H1 (cell line): ENCODE data around the gene TRAPPC3. TPM values are rescaled to one million over a fixed set of nuclear protein-coding genes. Genes with fewer than 3 reads are reported as not detected.

Source experiments
- CBX8 ChIP-seq: fragments of 300-800, 300-1000 bp; sonication (generic); IDR thresholded peaks from 2 replicates; pipeline ENCODE4 v1.7.1; 2016; ENCODE audit warnings: low read depth, low read length, borderline replicate concordance
- CREB1 ChIP-seq: IDR thresholded peaks from 2 replicates; pipeline ENCODE4 v1.6.1; 2012; ENCODE audit warnings: inconsistent platforms
- JUN ChIP-seq: IDR thresholded peaks from 2 replicates; pipeline ENCODE4 v1.6.1; 2011; ENCODE audit warnings: low read depth, mild to moderate bottlenecking, improper control_type of control experiment, low read length
- KDM4A ChIP-seq: IDR thresholded peaks from one replicate; pipeline ENCODE4 v1.7.1; 2012; ENCODE audit warnings: low read depth, mild to moderate bottlenecking, moderate library complexity, low read length, inconsistent platforms; ENCODE audit not compliant: severe bottlenecking
- PHF8 ChIP-seq: fragments of 200-600 bp; sonication (generic); conservative IDR thresholded peaks from 2 replicates; pipeline ENCODE4 v1.7.1; 2012; ENCODE audit warnings: low read depth, mild to moderate bottlenecking, inconsistent platforms, low read length, moderate library complexity
- SAP30 ChIP-seq: fragments of 300-600 bp; sonication (generic); IDR thresholded peaks from 2 replicates; pipeline ENCODE4 v1.7.1; 2012; ENCODE audit warnings: low read length, moderate library complexity, mild to moderate bottlenecking, inconsistent platforms; ENCODE audit not compliant: insufficient read depth, insufficient replicate concordance
- TAF1 ChIP-seq: IDR thresholded peaks from 2 replicates; pipeline ENCODE4 v1.6.1; 2011; ENCODE audit warnings: mild to moderate bottlenecking, low read depth, low read length
- polyA plus RNA-seq, 7 experiments: library from polyadenylated mRNA; depleted of rRNA in 3 of 7; stranded (reverse) in 5 of 7; unstranded in 2 of 7; fragments of >200 nt in 5 of 7; fragments of 200-250 nt in 2 of 7; gene quantifications; 1 replicate in 5 of 7; 2 replicates in 1 of 7; 4 replicates in 1 of 7; pipeline versions ENCODE4 v1.2.1 to v1.2.3, GENCODE V29; 2011 to 2013; ENCODE audit warnings: missing spikeins in 2 of 7, mixed read lengths in 2 of 7
- total RNA-seq: library from RNA; stranded (reverse); fragmentation: NEBNext Ultra II Directional; extraction: Animal tissue kit (Norgen Biotek cat#: 25700); gene quantifications from 2 replicates; pipeline ENCODE4 v1.2.1, GENCODE V29; 2021
- TF ChIP-seq, protein P1 (sequence below), 3 experiments: IDR thresholded peaks; 1 replicate in 2 of 3; 2 replicates in 1 of 3; pipeline versions ENCODE4 v1.5.1 to v1.6.1; 2011; ENCODE audit warnings: low read length in 3 of 3, mild to moderate bottlenecking in 3 of 3, inconsistent platforms in 2 of 3, low read depth in 1 of 3, moderate library complexity in 1 of 3; ENCODE audit not compliant: insufficient read depth in 1 of 3; ENCODE audit errors: control extremely low read depth in 1 of 3

The TRAPPC3 gene
- total and polyA plus RNA-seq, 2 of the 8 experiments (the other 6 are each of a cell fraction or from before 2014, with no cell fraction given), result 47.8 to 51.0 TPM

DNA sequence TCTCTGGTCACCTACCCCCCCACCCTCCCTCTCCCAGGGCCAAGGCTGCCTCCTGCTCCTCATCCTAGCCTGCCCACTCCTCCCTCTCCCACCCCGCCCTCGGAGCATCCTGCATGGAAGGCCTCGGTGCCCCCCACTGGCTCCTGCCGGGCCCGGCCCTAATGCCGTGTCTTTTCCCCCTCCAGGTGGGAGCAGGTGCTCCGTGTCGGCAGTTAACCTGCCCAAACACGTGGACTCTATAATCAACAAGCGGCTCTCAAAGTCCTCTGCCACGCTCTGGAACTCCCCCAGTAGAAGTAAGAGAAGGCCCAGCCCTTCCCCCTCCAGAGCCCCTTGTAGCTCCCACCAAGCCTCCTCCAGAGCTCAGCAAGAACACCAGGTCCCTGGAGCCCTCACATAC is 25.4 kb upstream of the TRAPPC3 start (continued):
- TF ChIP-seq, protein P1, sequence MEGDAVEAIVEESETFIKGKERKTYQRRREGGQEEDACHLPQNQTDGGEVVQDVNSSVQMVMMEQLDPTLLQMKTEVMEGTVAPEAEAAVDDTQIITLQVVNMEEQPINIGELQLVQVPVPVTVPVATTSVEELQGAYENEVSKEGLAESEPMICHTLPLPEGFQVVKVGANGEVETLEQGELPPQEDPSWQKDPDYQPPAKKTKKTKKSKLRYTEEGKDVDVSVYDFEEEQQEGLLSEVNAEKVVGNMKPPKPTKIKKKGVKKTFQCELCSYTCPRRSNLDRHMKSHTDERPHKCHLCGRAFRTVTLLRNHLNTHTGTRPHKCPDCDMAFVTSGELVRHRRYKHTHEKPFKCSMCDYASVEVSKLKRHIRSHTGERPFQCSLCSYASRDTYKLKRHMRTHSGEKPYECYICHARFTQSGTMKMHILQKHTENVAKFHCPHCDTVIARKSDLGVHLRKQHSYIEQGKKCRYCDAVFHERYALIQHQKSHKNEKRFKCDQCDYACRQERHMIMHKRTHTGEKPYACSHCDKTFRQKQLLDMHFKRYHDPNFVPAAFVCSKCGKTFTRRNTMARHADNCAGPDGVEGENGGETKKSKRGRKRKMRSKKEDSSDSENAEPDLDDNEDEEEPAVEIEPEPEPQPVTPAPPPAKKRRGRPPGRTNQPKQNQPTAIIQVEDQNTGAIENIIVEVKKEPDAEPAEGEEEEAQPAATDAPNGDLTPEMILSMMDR (IDR thresholded peaks at IDR 0.05; ENCODE audit: control extremely low read depth in 1 of 3, insufficient read depth in 1 of 3, low read depth in 1 of 3, low read length in 3 of 3), result no peak
- TF ChIP-seq PHF8 (no peak), SAP30 (no peak), TAF1 (no peak), CREB1 (no peak), CBX8 (no peak), KDM4A (no peak), JUN (no peak)
